ENCODE data around the gene GRM3.

DNA sequence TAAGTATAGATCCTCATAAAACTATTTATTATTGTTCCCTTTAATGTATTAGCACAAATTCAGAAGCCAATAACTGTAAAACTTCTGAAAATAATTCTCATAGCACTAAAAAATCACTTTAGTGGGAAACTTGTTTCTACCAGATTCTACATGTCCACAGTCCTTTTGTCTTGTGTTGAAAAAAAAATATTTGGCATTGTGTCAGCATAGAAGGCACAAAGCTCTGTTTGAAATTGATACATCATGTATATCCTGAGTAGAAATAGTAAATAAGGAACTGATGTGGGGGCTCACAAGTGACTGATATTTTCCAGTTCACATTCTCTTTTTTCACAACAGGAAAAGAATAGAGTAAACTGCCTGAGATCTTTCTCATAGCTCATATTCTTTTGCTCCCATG, 134.6 kb downstream of the GRM3 start:
- TF ChIP-seq CTCF (IDR thresholded peaks at IDR 0.05; ENCODE audit: insufficient read depth, low read length) (no peak), POLR2AphosphoS5 (IDR thresholded peaks at IDR 0.05; ENCODE audit: low read depth) (no peak), GABPA (IDR thresholded peaks at IDR 0.05; ENCODE audit: low read depth) (no peak), SPI1 (IDR thresholded peaks at IDR 0.05; ENCODE audit: borderline replicate concordance, low read depth) (no peak)
- TF ChIP-seq, protein P1, sequence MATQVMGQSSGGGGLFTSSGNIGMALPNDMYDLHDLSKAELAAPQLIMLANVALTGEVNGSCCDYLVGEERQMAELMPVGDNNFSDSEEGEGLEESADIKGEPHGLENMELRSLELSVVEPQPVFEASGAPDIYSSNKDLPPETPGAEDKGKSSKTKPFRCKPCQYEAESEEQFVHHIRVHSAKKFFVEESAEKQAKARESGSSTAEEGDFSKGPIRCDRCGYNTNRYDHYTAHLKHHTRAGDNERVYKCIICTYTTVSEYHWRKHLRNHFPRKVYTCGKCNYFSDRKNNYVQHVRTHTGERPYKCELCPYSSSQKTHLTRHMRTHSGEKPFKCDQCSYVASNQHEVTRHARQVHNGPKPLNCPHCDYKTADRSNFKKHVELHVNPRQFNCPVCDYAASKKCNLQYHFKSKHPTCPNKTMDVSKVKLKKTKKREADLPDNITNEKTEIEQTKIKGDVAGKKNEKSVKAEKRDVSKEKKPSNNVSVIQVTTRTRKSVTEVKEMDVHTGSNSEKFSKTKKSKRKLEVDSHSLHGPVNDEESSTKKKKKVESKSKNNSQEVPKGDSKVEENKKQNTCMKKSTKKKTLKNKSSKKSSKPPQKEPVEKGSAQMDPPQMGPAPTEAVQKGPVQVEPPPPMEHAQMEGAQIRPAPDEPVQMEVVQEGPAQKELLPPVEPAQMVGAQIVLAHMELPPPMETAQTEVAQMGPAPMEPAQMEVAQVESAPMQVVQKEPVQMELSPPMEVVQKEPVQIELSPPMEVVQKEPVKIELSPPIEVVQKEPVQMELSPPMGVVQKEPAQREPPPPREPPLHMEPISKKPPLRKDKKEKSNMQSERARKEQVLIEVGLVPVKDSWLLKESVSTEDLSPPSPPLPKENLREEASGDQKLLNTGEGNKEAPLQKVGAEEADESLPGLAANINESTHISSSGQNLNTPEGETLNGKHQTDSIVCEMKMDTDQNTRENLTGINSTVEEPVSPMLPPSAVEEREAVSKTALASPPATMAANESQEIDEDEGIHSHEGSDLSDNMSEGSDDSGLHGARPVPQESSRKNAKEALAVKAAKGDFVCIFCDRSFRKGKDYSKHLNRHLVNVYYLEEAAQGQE (IDR thresholded peaks at IDR 0.05; ENCODE audit: insufficient replicate concordance, low read depth), result no peak
